ENCODE data around the gene CACNA2D1.

GRCh38 chr7:82275342-82275741 is 168.2 kb downstream of the CACNA2D1 start:
- TF ChIP-seq CTCF (IDR thresholded peaks at IDR 0.05) (no peak), POLR2A (IDR thresholded peaks at IDR 0.05) (no peak)
